ENCODE results near the gene CRYGN. TPM values are rescaled to one million over a fixed set of nuclear protein-coding genes. Genes with fewer than 3 reads are reported as not detected.
A peak's percentile ranks its signal among the peaks of the same experiment; 100 is the strongest.

CRYGN gene
- total and polyA plus RNA-seq, 2 of the 13 experiments (the other 11 are each of a cell fraction or from before 2014, with no cell fraction given): 0.11 TPM; not detected in 1

DNA sequence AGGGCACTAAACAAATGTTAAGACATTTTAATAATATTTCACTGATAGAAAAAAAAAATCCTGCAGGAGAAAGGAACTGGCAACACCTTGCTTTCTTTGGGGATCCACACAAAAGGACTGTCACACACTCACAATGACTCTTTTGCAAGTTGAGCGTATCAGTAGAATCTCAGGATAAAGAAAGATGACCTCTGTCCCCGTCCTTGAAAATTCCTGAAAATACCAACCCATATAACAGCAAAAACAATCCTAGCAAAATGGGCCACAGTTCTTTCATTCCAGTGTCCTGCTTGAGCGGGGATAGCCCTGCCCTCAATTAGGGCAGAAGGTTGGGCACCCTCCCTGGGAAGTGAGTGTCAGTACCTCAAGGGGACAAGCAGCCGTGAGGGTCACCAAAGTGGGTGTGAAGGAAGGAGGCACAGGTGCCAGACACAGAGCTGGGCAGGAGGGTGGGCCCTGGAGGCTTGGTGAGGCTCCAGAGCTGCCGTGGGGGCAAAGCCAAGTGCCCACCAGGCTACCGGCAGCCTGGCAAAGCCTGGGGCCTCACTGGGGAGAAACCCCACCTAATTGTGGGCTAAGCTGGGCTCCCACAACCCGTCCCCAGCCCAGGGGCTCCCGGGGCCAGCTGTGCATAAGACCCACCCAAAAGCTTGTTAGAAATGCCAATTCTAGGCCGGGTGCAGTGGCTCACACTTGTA lies 32.9 kb downstream of the CRYGN start (continued):
- TF ChIP-seq ZBTB21 (CRISPR knock-in tag; IDR thresholded peaks at IDR 0.05): no peak
- TF ChIP-seq HNF4A (CRISPR knock-in tag; IDR thresholded peaks at IDR 0.05): peak; percentile 49
- TF ChIP-seq, protein P1, sequence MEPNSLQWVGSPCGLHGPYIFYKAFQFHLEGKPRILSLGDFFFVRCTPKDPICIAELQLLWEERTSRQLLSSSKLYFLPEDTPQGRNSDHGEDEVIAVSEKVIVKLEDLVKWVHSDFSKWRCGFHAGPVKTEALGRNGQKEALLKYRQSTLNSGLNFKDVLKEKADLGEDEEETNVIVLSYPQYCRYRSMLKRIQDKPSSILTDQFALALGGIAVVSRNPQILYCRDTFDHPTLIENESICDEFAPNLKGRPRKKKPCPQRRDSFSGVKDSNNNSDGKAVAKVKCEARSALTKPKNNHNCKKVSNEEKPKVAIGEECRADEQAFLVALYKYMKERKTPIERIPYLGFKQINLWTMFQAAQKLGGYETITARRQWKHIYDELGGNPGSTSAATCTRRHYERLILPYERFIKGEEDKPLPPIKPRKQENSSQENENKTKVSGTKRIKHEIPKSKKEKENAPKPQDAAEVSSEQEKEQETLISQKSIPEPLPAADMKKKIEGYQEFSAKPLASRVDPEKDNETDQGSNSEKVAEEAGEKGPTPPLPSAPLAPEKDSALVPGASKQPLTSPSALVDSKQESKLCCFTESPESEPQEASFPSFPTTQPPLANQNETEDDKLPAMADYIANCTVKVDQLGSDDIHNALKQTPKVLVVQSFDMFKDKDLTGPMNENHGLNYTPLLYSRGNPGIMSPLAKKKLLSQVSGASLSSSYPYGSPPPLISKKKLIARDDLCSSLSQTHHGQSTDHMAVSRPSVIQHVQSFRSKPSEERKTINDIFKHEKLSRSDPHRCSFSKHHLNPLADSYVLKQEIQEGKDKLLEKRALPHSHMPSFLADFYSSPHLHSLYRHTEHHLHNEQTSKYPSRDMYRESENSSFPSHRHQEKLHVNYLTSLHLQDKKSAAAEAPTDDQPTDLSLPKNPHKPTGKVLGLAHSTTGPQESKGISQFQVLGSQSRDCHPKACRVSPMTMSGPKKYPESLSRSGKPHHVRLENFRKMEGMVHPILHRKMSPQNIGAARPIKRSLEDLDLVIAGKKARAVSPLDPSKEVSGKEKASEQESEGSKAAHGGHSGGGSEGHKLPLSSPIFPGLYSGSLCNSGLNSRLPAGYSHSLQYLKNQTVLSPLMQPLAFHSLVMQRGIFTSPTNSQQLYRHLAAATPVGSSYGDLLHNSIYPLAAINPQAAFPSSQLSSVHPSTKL (CRISPR knock-in tag; IDR thresholded peaks at IDR 0.05): peak; percentile 75
- TF ChIP-seq, protein P2, sequence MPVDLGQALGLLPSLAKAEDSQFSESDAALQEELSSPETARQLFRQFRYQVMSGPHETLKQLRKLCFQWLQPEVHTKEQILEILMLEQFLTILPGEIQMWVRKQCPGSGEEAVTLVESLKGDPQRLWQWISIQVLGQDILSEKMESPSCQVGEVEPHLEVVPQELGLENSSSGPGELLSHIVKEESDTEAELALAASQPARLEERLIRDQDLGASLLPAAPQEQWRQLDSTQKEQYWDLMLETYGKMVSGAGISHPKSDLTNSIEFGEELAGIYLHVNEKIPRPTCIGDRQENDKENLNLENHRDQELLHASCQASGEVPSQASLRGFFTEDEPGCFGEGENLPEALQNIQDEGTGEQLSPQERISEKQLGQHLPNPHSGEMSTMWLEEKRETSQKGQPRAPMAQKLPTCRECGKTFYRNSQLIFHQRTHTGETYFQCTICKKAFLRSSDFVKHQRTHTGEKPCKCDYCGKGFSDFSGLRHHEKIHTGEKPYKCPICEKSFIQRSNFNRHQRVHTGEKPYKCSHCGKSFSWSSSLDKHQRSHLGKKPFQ (CRISPR knock-in tag; IDR thresholded peaks at IDR 0.05; ENCODE audit: insufficient replicate concordance): no peak
- TF ChIP-seq KMT2B (CRISPR knock-in tag; IDR thresholded peaks at IDR 0.05): no peak
- TF ChIP-seq BHLHE40 (IDR thresholded peaks at IDR 0.05; ENCODE audit: low read length): no peak
- TF ChIP-seq FOXM1 (CRISPR knock-in tag; IDR thresholded peaks at IDR 0.05): no peak
- TF ChIP-seq, protein P3, sequence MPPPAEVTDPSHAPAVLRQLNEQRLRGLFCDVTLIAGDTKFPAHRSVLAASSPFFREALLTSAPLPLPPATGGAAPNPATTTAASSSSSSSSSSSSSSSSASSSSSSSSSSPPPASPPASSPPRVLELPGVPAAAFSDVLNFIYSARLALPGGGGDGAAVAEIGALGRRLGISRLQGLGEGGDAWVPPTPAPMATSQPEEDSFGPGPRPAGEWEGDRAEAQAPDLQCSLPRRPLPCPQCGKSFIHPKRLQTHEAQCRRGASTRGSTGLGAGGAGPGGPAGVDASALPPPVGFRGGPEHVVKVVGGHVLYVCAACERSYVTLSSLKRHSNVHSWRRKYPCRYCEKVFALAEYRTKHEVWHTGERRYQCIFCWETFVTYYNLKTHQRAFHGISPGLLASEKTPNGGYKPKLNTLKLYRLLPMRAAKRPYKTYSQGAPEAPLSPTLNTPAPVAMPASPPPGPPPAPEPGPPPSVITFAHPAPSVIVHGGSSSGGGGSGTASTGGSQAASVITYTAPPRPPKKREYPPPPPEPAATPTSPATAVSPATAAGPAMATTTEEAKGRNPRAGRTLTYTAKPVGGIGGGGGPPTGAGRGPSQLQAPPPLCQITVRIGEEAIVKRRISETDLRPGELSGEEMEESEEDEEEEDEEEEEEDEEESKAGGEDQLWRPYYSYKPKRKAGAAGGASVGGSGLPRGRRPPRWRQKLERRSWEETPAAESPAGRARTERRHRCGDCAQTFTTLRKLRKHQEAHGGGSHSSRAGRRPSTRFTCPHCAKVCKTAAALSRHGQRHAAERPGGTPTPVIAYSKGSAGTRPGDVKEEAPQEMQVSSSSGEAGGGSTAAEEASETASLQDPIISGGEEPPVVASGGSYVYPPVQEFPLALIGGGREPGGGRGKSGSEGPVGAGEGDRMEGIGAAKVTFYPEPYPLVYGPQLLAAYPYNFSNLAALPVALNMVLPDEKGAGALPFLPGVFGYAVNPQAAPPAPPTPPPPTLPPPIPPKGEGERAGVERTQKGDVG (CRISPR knock-in tag; IDR thresholded peaks at IDR 0.05; ENCODE audit: borderline replicate concordance): no peak
- no peak for TF ChIP-seq SOX13 (IDR thresholded peaks at IDR 0.05)
- peak in 1 of 2 experiments; percentile 88; a peak in 2 of 4 replicates for TF ChIP-seq SOX13 (CRISPR knock-in tag; conservative IDR thresholded peaks at IDR 0.05 in 1 of 2, IDR thresholded peaks at IDR 0.05 in 1 of 2)
